Measurements from ENCODE around the gene HPCA.

HPCA gene

GRCh38 chr1:32863218-32863880, 22.9 kb upstream of the HPCA start:
- H3K27me3 ChIP-seq (ENCODE audit: low read depth, low read length) = no peaks in the 10 kb centered on the region
- no peak overlapping the region for H3K4me3 ChIP-seq (ENCODE audit: low read length)
- no peaks in the 10 kb centered on the region for H4K20me1 ChIP-seq (ENCODE audit: insufficient read depth, low read length)
- no peak overlapping the region for H3K27ac ChIP-seq (ENCODE audit: low read length)
- no peak overlapping the region for H3K4me2 ChIP-seq (ENCODE audit: low read length)
- H3K4me1 ChIP-seq (ENCODE audit: low read length) = peaks cover 11% of the 10 kb centered on the region
- no peak overlapping the region for H2AFZ ChIP-seq (ENCODE audit: low read depth, low read length)
- no peaks in the 10 kb centered on the region for H3K79me2 ChIP-seq (ENCODE audit: low read length)
- no peak overlapping the region for H3K9ac ChIP-seq (ENCODE audit: low read length)
- H3K36me3 ChIP-seq (replicated peaks; ENCODE audit: low read depth, low read length) = no peaks in the 10 kb centered on the region
- no peak for TF ChIP-seq EZH2phosphoT487 (IDR thresholded peaks at IDR 0.05; ENCODE audit: low read depth)
- no peak for TF ChIP-seq CTCF (IDR thresholded peaks at IDR 0.05; ENCODE audit: low read depth, low read length)
- H3K9me3 ChIP-seq (ENCODE audit: insufficient read depth, low read length) = no peaks in the 10 kb centered on the region

- Histone ChIP-seq H3K27me3 (ENCODE audit: low read depth, low read length) (no peaks in the 10 kb centered on the region), H3K27ac (ENCODE audit: low read length) (peak overlapping the region; percentile 31; the same call in 1 of the 2 replicates), H3K4me1 (ENCODE audit: low read length) (peaks cover 11% of the 10 kb centered on the region), H4K20me1 (ENCODE audit: insufficient read depth, low read length) (no peaks in the 10 kb centered on the region), H3K4me3 (ENCODE audit: low read length) (no peak overlapping the region), H3K4me2 (ENCODE audit: low read length) (peak overlapping the region; percentile 15), H3K36me3 (replicated peaks; ENCODE audit: low read depth, low read length) (no peaks in the 10 kb centered on the region), H2AFZ (ENCODE audit: low read depth, low read length) (no peak overlapping the region), H3K9me3 (ENCODE audit: insufficient read depth, low read length) (no peaks in the 10 kb centered on the region), H3K79me2 (ENCODE audit: low read length) (no peaks in the 10 kb centered on the region), H3K9ac (ENCODE audit: low read length) (no peak overlapping the region)
- TF ChIP-seq EZH2phosphoT487 (IDR thresholded peaks at IDR 0.05; ENCODE audit: low read depth) (no peak), CTCF (IDR thresholded peaks at IDR 0.05; ENCODE audit: low read depth, low read length) (no peak)
Measured at GRCh38 chr1:32863881-32864245, 22.4 kb upstream of the HPCA start.

GRCh38 chr1:32864375-32865019, 21.8 kb upstream of the HPCA start:
- H3K27ac ChIP-seq (ENCODE audit: low read length) = peak overlapping the region; percentile 31; the same call in 1 of the 2 replicates
- H3K4me2 ChIP-seq (ENCODE audit: low read length) = no peak overlapping the region
- no peaks in the 10 kb centered on the region for H4K20me1 ChIP-seq (ENCODE audit: insufficient read depth, low read length)
- no peaks in the 10 kb centered on the region for H3K27me3 ChIP-seq (ENCODE audit: low read depth, low read length)
- no peaks in the 10 kb centered on the region for H3K79me2 ChIP-seq (ENCODE audit: low read length)
- no peaks in the 10 kb centered on the region for H3K36me3 ChIP-seq (replicated peaks; ENCODE audit: low read depth, low read length)
- no peaks in the 10 kb centered on the region for H3K9me3 ChIP-seq (ENCODE audit: insufficient read depth, low read length)
- H3K4me1 ChIP-seq (ENCODE audit: low read length) = peaks cover 11% of the 10 kb centered on the region
- H3K4me3 ChIP-seq (ENCODE audit: low read length) = no peak overlapping the region
- no peak overlapping the region for H2AFZ ChIP-seq (ENCODE audit: low read depth, low read length)
- no peak overlapping the region for H3K9ac ChIP-seq (ENCODE audit: low read length)
- no peak for TF ChIP-seq EZH2phosphoT487 (IDR thresholded peaks at IDR 0.05; ENCODE audit: low read depth)
- no peak for TF ChIP-seq CTCF (IDR thresholded peaks at IDR 0.05; ENCODE audit: low read depth, low read length)

GRCh38 chr1:32865639-32866405, 20.5 kb upstream of the HPCA start:
- Histone ChIP-seq H3K9me3 (ENCODE audit: insufficient read depth, low read length) (no peaks in the 10 kb centered on the region), H3K27ac (ENCODE audit: low read length) (no peak overlapping the region), H3K27me3 (ENCODE audit: low read depth, low read length) (no peaks in the 10 kb centered on the region), H2AFZ (ENCODE audit: low read depth, low read length) (no peak overlapping the region), H3K79me2 (ENCODE audit: low read length) (no peaks in the 10 kb centered on the region), H3K4me1 (ENCODE audit: low read length) (peaks cover 11% of the 10 kb centered on the region), H4K20me1 (ENCODE audit: insufficient read depth, low read length) (no peaks in the 10 kb centered on the region), H3K4me3 (ENCODE audit: low read length) (no peak overlapping the region), H3K4me2 (ENCODE audit: low read length) (no peak overlapping the region), H3K9ac (ENCODE audit: low read length) (no peak overlapping the region), H3K36me3 (replicated peaks; ENCODE audit: low read depth, low read length) (no peaks in the 10 kb centered on the region)
- TF ChIP-seq CTCF (IDR thresholded peaks at IDR 0.05; ENCODE audit: low read depth, low read length) (no peak), EZH2phosphoT487 (IDR thresholded peaks at IDR 0.05; ENCODE audit: low read depth) (no peak)
